HG02870 (cell line): ENCODE data around the gene ST6GALNAC4.

Source experiments
- ATAC-seq: cut with Tn5 transposase; IDR thresholded peaks from one replicate; pipeline ENCODE4 v1.9.1; 2021; ENCODE audit warnings: mild to moderate bottlenecking, moderate library complexity; ENCODE audit not compliant: unreplicated experiment

Gene ST6GALNAC4

DNA sequence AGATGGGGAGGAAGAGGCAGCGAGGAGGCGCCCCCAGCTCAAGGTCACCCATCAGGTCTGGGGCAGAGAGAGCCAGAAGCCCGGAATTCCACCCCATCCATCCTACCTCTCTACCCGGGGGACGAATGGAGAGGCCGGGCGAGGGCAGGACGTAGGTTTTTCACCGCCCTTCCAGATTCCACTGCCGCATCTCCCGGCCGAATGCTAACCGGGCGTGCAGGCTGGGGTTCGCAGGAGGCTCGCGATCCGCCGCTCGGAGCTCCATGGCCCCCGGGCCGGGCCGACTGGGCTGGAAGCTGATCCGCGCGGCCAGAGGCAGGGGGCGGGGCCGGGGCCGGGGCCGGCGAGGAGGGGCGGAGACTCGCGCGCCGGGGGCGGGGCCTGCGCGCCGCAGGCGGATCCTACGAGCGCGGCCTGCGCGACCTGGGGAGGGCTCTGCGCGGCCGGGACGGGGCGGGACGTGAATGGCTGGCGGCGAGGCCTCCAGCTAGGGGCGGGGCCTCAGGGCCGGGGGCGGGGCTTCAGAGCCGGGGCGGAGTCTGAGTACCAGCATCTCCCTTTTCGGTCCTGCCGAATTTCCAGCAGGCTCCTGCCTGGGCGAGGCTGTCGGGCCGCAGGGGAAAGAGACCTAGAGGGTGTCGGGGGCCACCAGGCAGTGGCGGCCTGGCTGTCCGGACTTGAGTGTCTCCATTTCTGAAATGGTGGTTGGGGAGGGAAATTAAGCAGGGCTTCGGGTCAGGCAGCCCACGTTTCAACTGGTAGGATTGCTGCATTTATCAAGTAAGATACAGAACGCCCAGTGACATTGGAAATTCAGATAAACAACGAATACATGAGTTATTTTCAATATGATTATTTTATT, at the start of gene ST6GALNAC4:
ST6GALNAC4 (minus strand) TSS at position 322 of the 862 bp plus-strand sequence. CDS start 622 bp downstream, outside the sequence.
- peak; percentile 68 for ATAC-seq

DNA sequence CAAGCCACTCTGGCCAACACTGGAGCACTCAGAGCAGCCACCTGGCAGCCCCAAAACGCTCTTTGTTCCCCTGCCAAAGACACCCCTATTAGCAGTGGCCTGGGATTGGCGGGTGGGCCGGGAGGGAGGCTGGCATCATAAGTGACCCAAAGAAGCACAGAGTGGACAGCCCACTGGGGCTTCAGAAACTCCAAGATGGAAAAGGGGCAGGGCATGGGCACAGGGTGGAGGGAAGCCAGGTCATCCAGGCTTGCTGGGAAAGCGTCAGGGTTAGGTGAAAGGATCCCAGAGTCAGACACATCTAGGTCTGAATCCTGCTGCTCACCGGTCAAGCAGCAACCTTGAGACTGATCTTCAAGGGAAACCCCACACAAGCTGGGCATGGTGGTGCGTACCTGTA, 49.1 kb upstream of the ST6GALNAC4 start:
- no peak for ATAC-seq

DNA sequence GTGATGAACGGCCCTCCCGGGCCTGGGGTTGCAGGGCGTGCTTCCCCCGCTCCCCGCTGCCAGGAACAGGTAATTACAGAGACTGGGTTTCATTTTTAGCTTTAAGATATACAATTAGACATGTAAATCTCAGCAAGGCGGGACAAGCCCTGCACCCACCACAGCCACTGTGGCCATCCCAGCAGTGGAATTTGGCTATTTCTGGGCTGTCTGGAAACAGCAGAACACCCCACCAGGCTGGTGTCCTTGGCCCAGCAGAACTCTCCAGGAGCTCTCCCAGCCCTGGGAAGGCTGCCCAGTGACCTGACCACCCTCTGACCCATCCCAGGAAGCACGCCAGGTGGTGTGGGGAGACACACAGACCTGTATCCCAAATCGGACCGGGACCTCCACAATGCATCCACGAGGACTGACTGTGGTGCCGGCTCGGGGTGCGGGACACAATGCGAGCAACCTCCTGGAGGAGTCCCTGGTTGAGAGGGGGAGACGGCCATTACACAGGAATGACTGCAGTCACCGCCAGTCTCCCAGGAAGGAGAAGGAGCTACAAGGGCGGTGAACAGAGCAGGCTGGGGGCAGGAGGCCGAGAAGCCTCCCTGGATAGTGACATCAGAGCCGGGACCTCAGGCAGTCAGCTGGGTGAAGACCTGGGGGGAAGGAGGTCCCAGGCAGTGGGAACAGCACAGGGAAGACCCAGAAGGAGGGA, 46.7 kb upstream of the ST6GALNAC4 start:
- ATAC-seq = no peak

DNA sequence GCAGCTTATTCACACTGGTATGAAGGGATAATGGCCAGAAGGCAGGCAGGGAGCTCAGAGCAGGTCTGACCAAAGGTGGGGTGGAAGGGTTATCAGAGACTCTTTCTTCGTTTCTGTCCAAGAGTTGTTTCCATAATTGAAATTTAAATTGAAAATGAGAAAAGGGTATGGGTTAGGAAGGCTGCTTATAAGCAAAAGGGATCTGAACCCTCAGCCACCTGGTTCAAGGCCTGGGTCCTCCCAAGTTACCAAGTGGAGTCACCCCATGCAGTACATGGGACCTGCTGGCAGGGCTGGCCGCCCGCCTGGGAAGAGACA, 46.2 kb upstream of the ST6GALNAC4 start:
- no peak for ATAC-seq

DNA sequence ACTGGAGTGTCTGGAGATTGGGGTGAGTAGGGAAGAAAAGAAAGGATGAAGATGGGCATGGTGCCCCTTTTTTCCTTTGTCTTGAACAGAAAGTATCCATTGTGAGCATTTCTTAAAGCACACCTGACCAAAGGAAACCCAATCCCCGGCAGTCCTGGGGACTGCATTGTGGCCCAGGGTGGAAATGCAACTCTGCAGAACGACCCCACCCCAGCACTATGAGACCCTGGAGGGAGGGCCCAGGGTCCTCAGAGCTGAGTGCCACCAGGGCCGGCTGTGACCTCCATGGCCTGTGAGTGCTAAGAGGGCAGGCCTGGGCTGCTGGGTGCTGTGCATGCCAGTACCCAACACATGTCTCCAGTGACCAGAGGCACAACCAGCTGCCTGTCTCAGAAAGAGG, 45.4 kb upstream of the ST6GALNAC4 start:
- ATAC-seq = no peak

DNA sequence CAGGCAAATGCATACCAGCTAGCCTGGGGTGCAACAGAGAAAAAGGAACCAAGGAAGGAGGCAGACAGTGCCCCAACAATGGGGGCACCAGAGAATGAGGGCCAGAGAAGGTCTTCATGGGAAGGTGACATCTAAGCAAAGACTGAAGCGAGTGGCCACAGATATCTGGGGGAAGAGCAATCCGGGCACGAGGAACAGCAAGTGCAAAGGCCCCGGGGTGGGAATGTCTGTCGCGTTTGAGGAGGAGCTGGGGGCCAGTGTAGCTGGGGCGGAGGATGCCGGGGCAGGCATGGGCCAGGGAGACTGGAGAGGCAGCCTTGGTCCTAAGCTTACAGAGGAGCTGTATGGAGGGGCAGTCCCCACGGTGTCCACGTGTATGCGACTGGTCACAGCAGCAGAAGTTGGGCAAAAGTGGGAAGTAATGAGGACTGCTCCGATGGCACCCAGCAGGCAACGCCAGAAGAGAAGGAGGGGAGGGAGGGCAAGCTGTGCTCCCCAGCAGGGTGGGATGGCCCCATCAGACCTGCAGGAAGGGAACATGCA, 44.8 kb upstream of the ST6GALNAC4 start:
- no peak for ATAC-seq

DNA sequence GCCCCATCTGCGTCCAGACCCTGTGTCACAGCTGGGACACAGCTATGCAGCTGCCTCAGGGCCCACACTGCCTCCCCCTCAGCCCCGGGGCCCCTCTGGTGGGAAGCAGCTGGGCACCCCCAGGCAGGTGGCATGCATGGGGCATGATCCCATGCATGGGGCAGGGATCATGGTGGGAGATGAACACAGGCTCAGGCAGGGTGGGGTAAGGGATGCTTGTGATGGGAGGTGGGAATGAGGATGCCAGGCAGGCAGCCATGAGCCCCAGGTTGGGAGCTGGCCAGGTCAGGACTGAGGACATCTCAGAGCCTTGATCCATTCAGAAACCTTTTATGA, 44.3 kb upstream of the ST6GALNAC4 start:
- no peak for ATAC-seq

DNA sequence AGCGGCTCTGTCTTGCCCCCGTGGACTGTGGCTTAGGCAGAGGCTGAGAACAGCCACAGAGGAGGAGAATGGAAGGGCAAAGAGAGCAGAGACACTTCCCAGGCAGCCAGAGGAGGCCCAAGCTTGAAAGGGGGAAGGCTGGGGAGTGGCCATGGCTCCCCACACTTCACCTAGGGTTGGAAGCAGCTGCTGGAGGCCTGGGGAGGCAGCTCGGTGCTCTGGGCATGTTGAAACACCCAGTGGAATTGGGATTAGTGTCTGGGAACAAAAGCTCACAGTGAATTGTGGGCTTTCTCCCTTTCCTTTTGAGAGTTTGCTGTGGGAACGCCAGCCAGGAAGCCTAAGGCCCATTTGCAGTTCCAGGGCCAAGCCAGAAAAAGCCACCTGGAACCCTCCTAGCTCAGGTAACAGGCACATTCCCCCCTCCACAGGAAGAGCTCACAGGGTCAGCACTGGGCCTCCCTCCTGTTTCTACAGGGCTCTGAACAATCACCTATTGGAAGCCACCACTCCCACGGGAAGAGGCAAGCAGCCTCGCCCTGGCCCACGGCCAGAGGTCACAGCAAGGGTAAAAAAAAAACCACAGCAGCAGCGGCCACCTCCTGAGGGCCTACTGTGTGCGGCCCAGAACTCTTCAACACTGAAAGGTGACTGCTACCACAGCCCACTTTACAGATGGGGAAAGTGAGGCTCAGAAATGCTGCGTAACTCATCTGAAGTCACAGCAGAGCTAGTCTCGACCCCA, 43.7 kb upstream of the ST6GALNAC4 start:
- no peak for ATAC-seq

DNA sequence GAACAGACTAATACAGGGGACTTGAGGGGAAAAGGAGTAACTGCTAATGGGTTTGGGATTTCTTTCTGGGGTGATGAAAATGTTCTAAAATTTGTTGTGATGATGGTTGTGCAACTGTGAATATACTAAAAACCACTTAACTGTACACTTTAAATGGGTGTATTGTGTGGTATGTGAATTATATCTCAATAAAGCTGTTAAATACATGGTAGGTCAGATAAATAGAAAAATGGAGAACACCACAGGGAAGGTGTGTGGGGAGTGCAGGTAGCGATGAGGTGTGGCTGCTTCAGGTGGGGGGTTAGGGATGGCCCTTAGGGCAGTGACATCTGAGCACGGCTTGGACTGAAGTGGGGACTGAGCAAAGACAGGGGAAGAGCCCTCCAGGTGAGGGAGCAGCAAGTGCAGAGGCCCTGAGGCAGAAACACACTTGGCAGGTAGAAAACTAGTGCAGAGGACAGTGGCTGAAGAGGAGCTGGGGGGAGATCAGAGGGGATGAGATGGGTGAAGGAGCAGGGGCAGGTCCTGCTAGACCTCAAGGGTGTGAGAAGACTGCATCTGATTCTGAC, 43.1 kb upstream of the ST6GALNAC4 start:
- no peak for ATAC-seq

DNA sequence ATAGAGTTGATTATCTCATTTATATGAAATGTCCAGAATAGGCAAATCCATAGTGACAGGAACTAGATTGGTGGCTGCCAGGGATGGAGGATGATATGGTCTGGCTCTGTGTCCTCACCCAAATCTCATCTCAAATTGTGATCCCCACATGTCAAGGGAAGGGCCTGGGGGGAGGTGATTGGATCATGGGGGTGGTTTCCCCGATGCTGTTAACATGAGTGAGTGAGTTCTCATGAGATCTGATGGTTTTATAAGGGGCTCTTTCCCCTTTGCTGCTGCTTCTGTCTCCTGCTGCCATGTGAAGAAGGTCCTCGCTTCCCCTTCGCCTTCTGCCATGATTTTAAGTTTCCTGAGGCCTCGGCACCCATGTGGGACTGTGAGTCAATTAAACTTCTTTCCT, 42.6 kb upstream of the ST6GALNAC4 start:
- no peak for ATAC-seq

GRCh38 chr9:127958728-127959127, 41.9 kb upstream of the ST6GALNAC4 start:
- ATAC-seq = no peak

DNA sequence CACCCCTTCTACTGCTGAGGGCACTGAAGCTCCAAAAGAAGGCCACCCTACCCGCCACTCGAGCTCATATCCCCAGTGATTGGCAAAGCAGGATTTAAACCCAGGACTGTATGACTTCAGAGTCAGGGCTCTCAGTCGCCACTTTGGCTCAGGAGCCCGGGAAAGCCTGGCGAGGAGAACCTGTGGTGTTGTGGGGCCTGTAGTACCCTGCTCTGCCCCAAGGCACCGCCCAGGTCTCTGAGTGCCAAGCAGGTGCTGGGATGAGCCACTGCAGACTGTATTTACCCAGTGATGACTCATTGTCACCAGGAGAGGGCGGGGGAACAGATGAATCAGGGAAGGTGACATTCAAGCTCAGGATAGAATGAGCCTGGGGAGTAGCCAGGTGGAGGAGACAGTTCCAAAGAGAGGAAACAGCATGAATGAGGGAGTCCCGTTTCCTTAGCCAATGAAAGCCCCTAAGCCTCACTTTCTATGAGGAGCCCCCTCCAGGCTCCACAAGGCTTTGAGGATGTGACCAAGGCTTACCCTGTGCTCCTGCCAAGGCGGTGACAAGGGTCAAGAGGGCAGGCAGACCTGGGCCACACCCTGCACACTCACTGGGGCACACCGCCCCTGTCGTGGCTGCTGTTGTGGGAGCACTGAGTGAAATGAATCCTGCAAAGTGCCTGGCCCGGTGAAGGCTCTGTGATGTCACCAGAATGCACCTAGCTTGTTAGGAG, 38.6 kb upstream of the ST6GALNAC4 start:
- no peak for ATAC-seq

- no peak for ATAC-seq
Measured at GRCh38 chr9:127954831-127955293, 38.0 kb upstream of the ST6GALNAC4 start.

GRCh38 chr9:127953768-127954505, 37.1 kb upstream of the ST6GALNAC4 start:
- no peak for ATAC-seq

- no peak for ATAC-seq
Measured at GRCh38 chr9:127953154-127953553, 36.3 kb upstream of the ST6GALNAC4 start.

- no peak for ATAC-seq
Measured at GRCh38 chr9:127950513-127951289, 33.9 kb upstream of the ST6GALNAC4 start.

DNA sequence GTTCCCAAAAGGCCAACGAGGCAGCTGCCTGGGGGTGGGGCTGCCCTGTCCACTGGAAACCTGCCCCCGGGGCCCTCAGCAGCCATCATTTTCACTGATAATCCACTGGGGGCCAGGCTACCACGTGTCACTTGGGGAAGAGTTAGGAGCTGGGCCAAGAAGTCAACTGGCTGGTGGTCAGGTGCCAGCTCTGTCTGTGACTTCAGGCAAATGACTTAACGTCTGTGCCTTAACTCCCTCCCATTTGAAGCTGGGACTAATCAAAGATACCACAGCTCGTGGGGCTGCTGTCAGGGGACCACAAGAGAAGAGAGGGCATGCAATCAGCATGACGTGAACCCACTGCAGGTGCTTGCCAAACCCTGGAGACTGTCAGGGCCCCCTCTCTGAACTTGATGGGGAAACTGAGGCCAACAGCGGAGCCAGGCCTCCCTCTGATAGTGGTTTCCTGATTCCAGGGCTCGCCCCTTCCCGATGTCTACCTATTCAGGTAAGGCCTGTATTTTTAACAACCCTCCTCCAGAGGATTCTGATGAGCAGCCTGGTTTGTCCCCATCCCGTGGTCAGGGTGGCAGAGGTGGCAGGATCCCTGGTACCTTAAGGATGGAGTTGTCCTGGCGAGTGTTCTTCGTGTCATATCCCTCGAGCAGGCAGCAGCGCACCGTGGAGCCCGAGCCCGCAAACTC, 33.1 kb upstream of the ST6GALNAC4 start:
- ATAC-seq = no peak
